NCI-H2171 treated with DMSO at 0.1 percent for 48 hours (cell line): Measurements from ENCODE around the gene MAGEB18.

Experiments used
- DNase-seq: peaks from one replicate; lab custom pipeline; 2025; lab: John Stamatoyannopoulos, UW

The MAGEB18 gene

GRCh38 chrX:26138274-26138673 is at the start of gene MAGEB18:
Gene MAGEB18, plus strand, starts transcription at chrX:26138343. Its CDS starts 643 bp downstream, at chrX:26138986.
- no peak for DNase-seq

- no peak for DNase-seq
These were observed 37.7 kb upstream of the MAGEB18 start for GRCh38 chrX:26100421-26100920.

GRCh38 chrX:26109142-26109541 is 29.0 kb upstream of the MAGEB18 start:
- no peak for DNase-seq

GRCh38 chrX:26146024-26146423 is 7.9 kb downstream of the MAGEB18 start:
- DNase-seq: no peak

GRCh38 chrX:26160301-26160700 is 22.2 kb downstream of the MAGEB18 start, which contains the start of gene MAGEB6B:
Gene MAGEB6B, plus strand, starts transcription at chrX:26160601. Its CDS starts 0 bp downstream, at chrX:26160601.
- no peak for DNase-seq
